GM13976 (cell line): ENCODE measurements around the gene OLFM1.

ENCODE experiments used
- DNase-seq: peaks from one replicate; pipeline ENCODE4 v3.0.0; 2012; ENCODE audit warnings: low spot score
- CTCF ChIP-seq: IDR thresholded peaks from 2 replicates; pipeline ENCODE4 v1.5.1; 2012; ENCODE audit warnings: borderline replicate concordance, mild to moderate bottlenecking; ENCODE audit not compliant: insufficient read depth; ENCODE audit errors: extremely low read depth, missing control alignments, control extremely low read depth
- in situ Hi-C: fragments of 300-500 bp; cut with MboI; formaldehyde crosslinking; loops from one replicate; pipeline ENCODE4 v1.12.0; 2022; ENCODE audit warnings: low sequenced_read_pairs, mixed read lengths, inconsistent platforms; ENCODE audit not compliant: unreplicated experiment

Gene OLFM1

GRCh38 chr9:135116371-135116770 is 28.9 kb downstream of the OLFM1 start:
- TF ChIP-seq CTCF: no peak
- no peak for DNase-seq
- in situ Hi-C loops: no loop called here

DNA sequence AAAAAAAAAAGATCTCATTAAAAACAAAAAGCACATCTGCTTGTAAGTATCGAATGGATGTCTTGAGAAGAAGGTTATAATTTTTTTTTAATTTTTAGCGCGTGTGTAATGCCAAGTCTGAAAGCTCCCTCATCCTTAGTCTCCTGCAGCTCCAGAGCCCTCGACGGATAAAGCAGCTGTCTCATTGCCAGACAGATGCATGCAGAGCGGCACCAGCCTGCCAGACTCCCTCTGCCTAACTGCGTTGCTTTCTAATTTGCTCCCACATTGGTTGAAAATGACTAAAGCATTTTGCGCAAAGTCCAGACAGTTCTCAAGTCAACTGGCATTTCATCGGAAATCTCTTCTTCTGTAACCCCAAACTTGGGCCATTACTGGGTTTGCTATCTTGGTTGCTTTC is 29.4 kb downstream of the OLFM1 start:
- in situ Hi-C loops: no loop called here
- no peak for TF ChIP-seq CTCF
- DNase-seq: no peak

DNA sequence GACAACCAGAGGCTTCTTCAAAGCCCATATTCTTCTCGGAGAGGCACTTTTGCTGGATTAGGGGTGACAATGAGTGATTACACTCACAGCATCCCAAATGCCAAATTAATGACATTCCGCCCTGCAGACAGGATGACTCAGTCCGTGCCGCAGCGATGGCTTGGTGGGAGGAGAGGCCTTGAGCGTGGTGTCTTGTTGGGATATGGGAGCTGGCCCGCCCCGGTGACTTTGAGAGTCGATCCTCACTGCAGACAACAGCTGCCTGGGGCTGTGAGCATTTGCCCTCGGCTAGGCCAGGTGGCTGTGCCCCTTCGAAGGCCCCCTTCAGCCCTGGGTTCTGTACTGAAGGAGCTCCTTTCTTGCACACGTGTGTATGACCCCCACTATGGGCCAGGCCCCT is 29.8 kb downstream of the OLFM1 start:
- TF ChIP-seq CTCF: no peak
- no peak for DNase-seq
- in situ Hi-C loops: no loop called here

- in situ Hi-C loops: no loop called here
- no peak for TF ChIP-seq CTCF
- DNase-seq: no peak
Observed at GRCh38 chr9:135119496-135120064, 32.1 kb downstream of the OLFM1 start.

GRCh38 chr9:135120249-135120648 is 32.8 kb downstream of the OLFM1 start:
- in situ Hi-C loops: no loop called here
- no peak for DNase-seq
- TF ChIP-seq CTCF: no peak

GRCh38 chr9:135122316-135122715 is 34.8 kb downstream of the OLFM1 start:
- TF ChIP-seq CTCF: no peak
- in situ Hi-C loops: no loop called here
- no peak for DNase-seq
